Measurements from ENCODE around the gene C16orf54.

DNA sequence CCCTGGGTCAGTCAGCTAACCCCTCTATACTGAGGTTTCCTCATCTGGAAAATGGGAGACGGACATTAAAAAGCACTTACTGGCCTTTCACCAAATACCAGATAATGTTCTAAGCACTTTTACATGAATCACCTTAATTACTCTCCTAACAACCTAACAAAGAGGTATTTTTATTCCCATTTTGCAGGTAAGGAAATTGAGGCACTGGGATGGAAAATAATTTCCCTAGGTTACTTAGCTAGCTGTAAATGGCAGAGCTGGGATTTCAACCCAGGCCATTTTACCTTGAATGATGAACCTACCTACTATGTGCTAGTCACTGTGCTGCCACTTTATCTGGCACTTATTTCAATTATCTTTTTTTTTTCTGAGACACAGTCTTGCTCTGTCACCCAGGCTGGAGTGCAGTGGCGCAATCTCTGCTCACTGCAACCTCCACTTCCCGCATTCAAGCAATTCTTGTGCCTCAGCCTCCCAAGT, 48.5 kb upstream of the C16orf54 start:
- TF ChIP-seq BRCA1 (IDR thresholded peaks at IDR 0.05; ENCODE audit: low read depth, low read length) (no peak), BCL11A (IDR thresholded peaks at IDR 0.05; ENCODE audit: low read depth, low read length) (no peak), POLR2A (IDR thresholded peaks at IDR 0.05; ENCODE audit: low read depth, low read length) (no peak), TCF12 (IDR thresholded peaks at IDR 0.05; ENCODE audit: low read depth, low read length) (no peak), ATF7 (IDR thresholded peaks at IDR 0.05; ENCODE audit: low read depth) (no peak), TCF3 (IDR thresholded peaks at IDR 0.05; ENCODE audit: borderline replicate concordance, insufficient read depth, low read depth, low read length) (no peak)
- TF ChIP-seq, protein P1, sequence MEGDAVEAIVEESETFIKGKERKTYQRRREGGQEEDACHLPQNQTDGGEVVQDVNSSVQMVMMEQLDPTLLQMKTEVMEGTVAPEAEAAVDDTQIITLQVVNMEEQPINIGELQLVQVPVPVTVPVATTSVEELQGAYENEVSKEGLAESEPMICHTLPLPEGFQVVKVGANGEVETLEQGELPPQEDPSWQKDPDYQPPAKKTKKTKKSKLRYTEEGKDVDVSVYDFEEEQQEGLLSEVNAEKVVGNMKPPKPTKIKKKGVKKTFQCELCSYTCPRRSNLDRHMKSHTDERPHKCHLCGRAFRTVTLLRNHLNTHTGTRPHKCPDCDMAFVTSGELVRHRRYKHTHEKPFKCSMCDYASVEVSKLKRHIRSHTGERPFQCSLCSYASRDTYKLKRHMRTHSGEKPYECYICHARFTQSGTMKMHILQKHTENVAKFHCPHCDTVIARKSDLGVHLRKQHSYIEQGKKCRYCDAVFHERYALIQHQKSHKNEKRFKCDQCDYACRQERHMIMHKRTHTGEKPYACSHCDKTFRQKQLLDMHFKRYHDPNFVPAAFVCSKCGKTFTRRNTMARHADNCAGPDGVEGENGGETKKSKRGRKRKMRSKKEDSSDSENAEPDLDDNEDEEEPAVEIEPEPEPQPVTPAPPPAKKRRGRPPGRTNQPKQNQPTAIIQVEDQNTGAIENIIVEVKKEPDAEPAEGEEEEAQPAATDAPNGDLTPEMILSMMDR (IDR thresholded peaks at IDR 0.05 in 2 of 3, conservative IDR thresholded peaks at IDR 0.05 in 1 of 3; ENCODE audit: control insufficient read depth in 2 of 3, extremely low read depth in 1 of 3, insufficient read depth in 1 of 3, low read depth in 3 of 3, low read length in 3 of 3), result no peak

All from GM12878 (cell line).